WTC11 (cell line): Measurements from ENCODE around the gene LZTS2.

ENCODE experiments used
- TF ChIP-seq, protein P1 (sequence below): fragments of 200-600 bp; IDR thresholded peaks from 2 replicates; pipeline ENCODE4 v1.8.0; 2022; ENCODE audit warnings: antibody characterized with exemption
- TF ChIP-seq, protein P2 (sequence below): sonication (generic); formaldehyde crosslinking; IDR thresholded peaks from 2 replicates; pipeline ENCODE4 v1.8.0; 2022; ENCODE audit warnings: mild to moderate bottlenecking, missing genetic modification reagents

DNA sequence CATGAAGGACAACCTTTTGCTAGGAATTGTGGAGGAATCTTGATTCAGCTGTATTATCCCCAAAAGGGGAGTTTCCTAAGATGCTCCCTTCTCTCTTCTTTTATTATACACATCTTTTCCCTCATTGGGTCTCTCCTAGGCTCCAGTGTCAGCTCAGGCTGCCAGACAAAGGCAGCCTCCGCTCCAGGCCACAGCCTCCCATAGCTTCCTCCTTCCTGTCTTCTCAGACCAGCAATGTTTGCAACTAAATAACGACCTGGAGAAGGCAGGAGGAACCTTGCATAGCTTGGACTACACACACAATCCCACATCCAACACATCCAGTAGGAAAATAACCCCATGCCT, 43.7 kb downstream of the LZTS2 start:
- TF ChIP-seq, protein P1, sequence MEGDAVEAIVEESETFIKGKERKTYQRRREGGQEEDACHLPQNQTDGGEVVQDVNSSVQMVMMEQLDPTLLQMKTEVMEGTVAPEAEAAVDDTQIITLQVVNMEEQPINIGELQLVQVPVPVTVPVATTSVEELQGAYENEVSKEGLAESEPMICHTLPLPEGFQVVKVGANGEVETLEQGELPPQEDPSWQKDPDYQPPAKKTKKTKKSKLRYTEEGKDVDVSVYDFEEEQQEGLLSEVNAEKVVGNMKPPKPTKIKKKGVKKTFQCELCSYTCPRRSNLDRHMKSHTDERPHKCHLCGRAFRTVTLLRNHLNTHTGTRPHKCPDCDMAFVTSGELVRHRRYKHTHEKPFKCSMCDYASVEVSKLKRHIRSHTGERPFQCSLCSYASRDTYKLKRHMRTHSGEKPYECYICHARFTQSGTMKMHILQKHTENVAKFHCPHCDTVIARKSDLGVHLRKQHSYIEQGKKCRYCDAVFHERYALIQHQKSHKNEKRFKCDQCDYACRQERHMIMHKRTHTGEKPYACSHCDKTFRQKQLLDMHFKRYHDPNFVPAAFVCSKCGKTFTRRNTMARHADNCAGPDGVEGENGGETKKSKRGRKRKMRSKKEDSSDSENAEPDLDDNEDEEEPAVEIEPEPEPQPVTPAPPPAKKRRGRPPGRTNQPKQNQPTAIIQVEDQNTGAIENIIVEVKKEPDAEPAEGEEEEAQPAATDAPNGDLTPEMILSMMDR, result no peak
- TF ChIP-seq, protein P2, sequence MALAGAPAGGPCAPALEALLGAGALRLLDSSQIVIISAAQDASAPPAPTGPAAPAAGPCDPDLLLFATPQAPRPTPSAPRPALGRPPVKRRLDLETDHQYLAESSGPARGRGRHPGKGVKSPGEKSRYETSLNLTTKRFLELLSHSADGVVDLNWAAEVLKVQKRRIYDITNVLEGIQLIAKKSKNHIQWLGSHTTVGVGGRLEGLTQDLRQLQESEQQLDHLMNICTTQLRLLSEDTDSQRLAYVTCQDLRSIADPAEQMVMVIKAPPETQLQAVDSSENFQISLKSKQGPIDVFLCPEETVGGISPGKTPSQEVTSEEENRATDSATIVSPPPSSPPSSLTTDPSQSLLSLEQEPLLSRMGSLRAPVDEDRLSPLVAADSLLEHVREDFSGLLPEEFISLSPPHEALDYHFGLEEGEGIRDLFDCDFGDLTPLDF, result no peak
